HG03095 (cell line): ENCODE results near the gene COX5A.

Experiments
- ATAC-seq: cut with Tn5 transposase; IDR thresholded peaks from one replicate; pipeline ENCODE4 v1.9.1; 2021; ENCODE audit warnings: moderate library complexity; ENCODE audit not compliant: unreplicated experiment

Gene COX5A

GRCh38 chr15:74873036-74873755 is 64.7 kb downstream of the COX5A start, which contains the start of gene SCAMP2:
TSS of gene SCAMP2 (minus strand) at chr15:74873365. CDS start at chr15:74873255, 110 bp downstream.
- ATAC-seq, result peak; percentile 63

GRCh38 chr15:74872702-74873035 is 65.2 kb downstream of the COX5A start:
- no peak for ATAC-seq

GRCh38 chr15:74870436-74871215 is 67.2 kb downstream of the COX5A start:
- no peak for ATAC-seq
